Measurements from ENCODE around the gene RBM33. TPM values are rescaled to one million over a fixed set of nuclear protein-coding genes. Genes with fewer than 3 reads are reported as not detected.

RBM33 gene
- polyA plus RNA-seq, 2 of the 4 experiments (the other 2 are of a cell fraction) = 21.7 to 21.9 TPM

GRCh38 chr7:155735442-155736115 is 91.1 kb downstream of the RBM33 start:
- ATAC-seq (no peak), DNase-seq (ENCODE audit: low read depth in 1 of 2, low spot score in 1 of 2) (no peak), FAIRE-seq (no peak)
- H3K27ac ChIP-seq = no peak overlapping the region
- TF ChIP-seq RFX5 (IDR thresholded peaks at IDR 0.05) (no peak), CBX8 (IDR thresholded peaks at IDR 0.05) (no peak), TP53 (CRISPR knock-in tag; IDR thresholded peaks at IDR 0.05) (no peak), CTCF (IDR thresholded peaks at IDR 0.05) (no peak), HDAC2 (IDR thresholded peaks at IDR 0.05) (no peak), ZFP36 (IDR thresholded peaks at IDR 0.05; ENCODE audit: borderline replicate concordance, partially characterized antibody) (no peak), HES2 (IDR thresholded peaks at IDR 0.05) (no peak)
- ChIA-PET CTCF (interaction anchor here (0.9 to 12.6 kb wide), 5 partner anchors 32 to 137 kb away, joined by 3 to 200 read pairs (median 3); no protein-coding TSS in a partner anchor), POLR2A (no interaction called here)
- no peak overlapping the region for H3K4me3 ChIP-seq
- WGBS (ENCODE audit: missing lambda C conversion rate) = 90% methylated on average over 3 of the region's 3 CpGs
- H3K4me1 ChIP-seq = peaks cover 15% of the 10 kb centered on the region
- H3K4me2 ChIP-seq = no peak overlapping the region
- no peaks in the 10 kb centered on the region for H3K9me3 ChIP-seq

- H3K4me1 ChIP-seq = peaks cover 9% of the 10 kb centered on the region; the same call in 2 of the 3 replicates
- no peak for ATAC-seq
- DNase-seq (ENCODE audit: low read depth in 1 of 2, low spot score in 1 of 2) = no peak
- no peak overlapping the region for H3K4me2 ChIP-seq
- WGBS (ENCODE audit: missing lambda C conversion rate) = 84% methylated on average over 4 of the region's 4 CpGs
- no peaks in the 10 kb centered on the region for H3K9me3 ChIP-seq
- no peak overlapping the region for H3K27ac ChIP-seq
- TF ChIP-seq REST (IDR thresholded peaks at IDR 0.05) (no peak), FOSL2 (IDR thresholded peaks at IDR 0.05) (no peak), FOSL2 (CRISPR knock-in tag; IDR thresholded peaks at IDR 0.05) (no peak), HOXA7 (CRISPR knock-in tag; IDR thresholded peaks at IDR 0.05) (no peak), ZC3H11A (IDR thresholded peaks at IDR 0.05) (no peak), CHD4 (IDR thresholded peaks at IDR 0.05; ENCODE audit: borderline replicate concordance) (no peak), MAZ (IDR thresholded peaks at IDR 0.05; ENCODE audit: borderline replicate concordance, low read depth, low read length) (no peak), MYC (IDR thresholded peaks at IDR 0.05; ENCODE audit: borderline replicate concordance, low read length) (no peak), MAFK (IDR thresholded peaks at IDR 0.05; ENCODE audit: partially characterized antibody) (no peak), SMC3 (IDR thresholded peaks at IDR 0.05) (no peak), NFE2L2 (conservative IDR thresholded peaks at IDR 0.05; ENCODE audit: low read length) (no peak)
- FAIRE-seq = no peak
- POLR2A ChIA-PET = no interaction called here
- CTCF ChIA-PET = interaction anchor here (0.6 to 12.6 kb wide), 5 partner anchors 10 to 252 kb away, joined by 3 to 200 read pairs (median 3); no protein-coding TSS in a partner anchor
- H3K4me3 ChIP-seq = no peak overlapping the region
Measured at GRCh38 chr7:155737590-155737989, 93.1 kb downstream of the RBM33 start.

- H3K4me1 ChIP-seq = peaks cover 9% of the 10 kb centered on the region; the same call in 2 of the 3 replicates
- H3K9me3 ChIP-seq = no peaks in the 10 kb centered on the region
- ChIA-PET CTCF (interaction anchor here (0.6 to 12.6 kb wide), 5 partner anchors 11 to 358 kb away, joined by 3 to 200 read pairs (median 3); no protein-coding TSS in a partner anchor), POLR2A (no interaction called here)
- FAIRE-seq (no peak), ATAC-seq (peak; percentile 46 to 52; a peak in 3 of 6 replicates), DNase-seq (ENCODE audit: low read depth in 1 of 2, low spot score in 1 of 2) (no peak)
- H3K4me3 ChIP-seq = no peak overlapping the region
- WGBS (ENCODE audit: missing lambda C conversion rate) = 76% methylated on average over 9 of the region's 10 CpGs
- no peak overlapping the region for H3K27ac ChIP-seq
- H3K4me2 ChIP-seq = no peak overlapping the region
- TF ChIP-seq NPAS2 (CRISPR knock-in tag; IDR thresholded peaks at IDR 0.05; ENCODE audit: borderline replicate concordance) (no peak), CBX8 (IDR thresholded peaks at IDR 0.05) (no peak), JUN (IDR thresholded peaks at IDR 0.05) (no peak), ZSCAN20 (CRISPR knock-in tag; IDR thresholded peaks at IDR 0.05) (no peak), PBX3 (IDR thresholded peaks at IDR 0.05) (no peak), MYC (IDR thresholded peaks at IDR 0.05; ENCODE audit: borderline replicate concordance, low read length) (no peak), SMC3 (IDR thresholded peaks at IDR 0.05) (no peak), CBX2 (IDR thresholded peaks at IDR 0.05; ENCODE audit: borderline replicate concordance, low read depth) (no peak), NR3C1 (IDR thresholded peaks at IDR 0.05) (no peak), MAX (IDR thresholded peaks at IDR 0.05) (no peak), FOSB (CRISPR knock-in tag; IDR thresholded peaks at IDR 0.05) (no peak), BHLHE40 (IDR thresholded peaks at IDR 0.05; ENCODE audit: low read depth, low read length) (no peak), RNF2 (IDR thresholded peaks at IDR 0.05; ENCODE audit: borderline replicate concordance, low read depth) (no peak), JUNB (IDR thresholded peaks at IDR 0.05) (no peak), NFE2L2 (conservative IDR thresholded peaks at IDR 0.05; ENCODE audit: low read length) (no peak)
Measured at GRCh38 chr7:155738104-155738503, 93.6 kb downstream of the RBM33 start.

All from A549 (cell line).